Endothelial cell of umbilical vein (primary cell): ENCODE measurements around the gene PLPP2. TPM values are rescaled to one million over a fixed set of nuclear protein-coding genes. Genes with fewer than 3 reads are reported as not detected.

ENCODE experiments used
- BruUV-seq: library from RNA; stranded (reverse); fragments of 400-500 nt; replicated peaks from 2 replicates; lab custom pipeline; 2021; lab: Mats Ljungman, UMichigan
- CTCF ChIA-PET: fragments of 300-600, 350-600 bp; sonication (Branson Sonifier 250); formaldehyde crosslinking; loops from one replicate; lab custom pipeline; 2021; ENCODE audit warnings: antibody characterized with exemption, inconsistent platforms; lab: Charles Lee
- POLR2A ChIA-PET: fragments of 300-600, 350-600 bp; sonication (Branson Sonifier 250); formaldehyde crosslinking; loops from one replicate; lab custom pipeline; 2021; ENCODE audit warnings: antibody characterized with exemption, inconsistent platforms; lab: Charles Lee
- DNase-seq: peaks from one replicate; pipeline ENCODE4 v3.0.0-alpha.2; 2011; ENCODE audit warnings: low read depth, low spot score
- FAIRE-seq: peaks from 2 replicates; lab custom pipeline; 2011; peaks lifted over from hg19 to GRCh38; lab: Jason Lieb, UNC
- H2AFZ ChIP-seq: 2 replicates; pipeline ENCODE4 v1.6.0; 2012; ENCODE audit warnings: low read depth, low read length, control low read depth, inconsistent platforms
- H3K27ac ChIP-seq: 2 replicates; pipeline ENCODE4 v1.5.1; 2011; ENCODE audit warnings: low read depth, mild to moderate bottlenecking, control low read depth, low read length, moderate library complexity; ENCODE audit not compliant: insufficient read depth
- H3K27me3 ChIP-seq, 2 experiments: 2 replicates each; pipeline versions ENCODE4 v1.6.0 to v1.6.1; 2011; ENCODE audit warnings: low read length in 2 of 2, mixed read lengths in 1 of 2; ENCODE audit not compliant: control insufficient read depth in 2 of 2, insufficient read depth in 2 of 2
- H3K36me3 ChIP-seq, 2 experiments: 2 replicates in 1 of 2; 3 replicates in 1 of 2; pipeline ENCODE4 v1.5.1; 2011; ENCODE audit warnings: low read length in 2 of 2, mild to moderate bottlenecking in 1 of 2, moderate library complexity in 1 of 2; ENCODE audit not compliant: control insufficient read depth in 2 of 2, insufficient read depth in 2 of 2; ENCODE audit errors: extremely low read depth in 1 of 2
- H3K4me1 ChIP-seq: 3 replicates; pipeline ENCODE4 v1.5.1; 2011; ENCODE audit warnings: mild to moderate bottlenecking, low read length; ENCODE audit not compliant: control insufficient read depth, insufficient read depth; ENCODE audit errors: extremely low read depth
- H3K4me2 ChIP-seq: 2 replicates; pipeline ENCODE4 v1.6.1; 2011; ENCODE audit warnings: low read length, control low read depth, mixed read lengths; ENCODE audit not compliant: insufficient read depth
- H3K4me3 ChIP-seq, 3 experiments: fragments of 200-600 bp in 1 of 3; sonication (generic), shearing (Covaris generic) in 1 of 3; replicated peaks in 1 of 3; 2 replicates each; pipeline ENCODE4 v1.5.1; 2011 to 2016; ENCODE audit warnings: control low read depth in 3 of 3, low read length in 3 of 3, mild to moderate bottlenecking in 2 of 3, inconsistent platforms in 1 of 3, low read depth in 1 of 3, moderate library complexity in 1 of 3; ENCODE audit not compliant: insufficient read depth in 1 of 3
- H3K79me2 ChIP-seq: 2 replicates; pipeline ENCODE4 v1.6.0; 2012; ENCODE audit warnings: low read length, inconsistent platforms; ENCODE audit not compliant: control insufficient read depth, insufficient read depth
- H3K9ac ChIP-seq: replicated peaks from 2 replicates; pipeline ENCODE3; 2011; ENCODE audit warnings: low read length, control low read depth; ENCODE audit not compliant: insufficient read depth; ENCODE audit errors: extremely low read depth
- H3K9me1 ChIP-seq: replicated peaks from 3 replicates; pipeline ENCODE4 v1.6.0; 2011; ENCODE audit warnings: mild to moderate bottlenecking, low read length; ENCODE audit not compliant: control insufficient read depth, insufficient read depth; ENCODE audit errors: extremely low read depth
- H3K9me3 ChIP-seq: replicated peaks from 2 replicates; pipeline ENCODE4 v1.5.1; 2012; ENCODE audit warnings: low read length, inconsistent platforms; ENCODE audit not compliant: control insufficient read depth, insufficient read depth
- H4K20me1 ChIP-seq: replicated peaks from 2 replicates; pipeline ENCODE3; 2011; ENCODE audit warnings: mild to moderate bottlenecking, low read length; ENCODE audit not compliant: control insufficient read depth, insufficient read depth; ENCODE audit errors: extremely low read depth
- EZH2 ChIP-seq: IDR thresholded peaks from 2 replicates; pipeline ENCODE4 v1.6.1; 2012; ENCODE audit warnings: borderline replicate concordance, low read depth, mild to moderate bottlenecking, moderate library complexity, low read length, inconsistent platforms; ENCODE audit not compliant: severe bottlenecking
- GATA2 ChIP-seq: IDR thresholded peaks from 2 replicates; pipeline ENCODE4 v1.7.0; 2011; ENCODE audit warnings: low read depth, mild to moderate bottlenecking, moderate library complexity, mixed read lengths, low read length; ENCODE audit not compliant: insufficient read length, insufficient read depth
- JUN ChIP-seq: IDR thresholded peaks from 2 replicates; pipeline ENCODE4 v1.6.1; 2011; ENCODE audit warnings: borderline replicate concordance, low read depth; ENCODE audit not compliant: insufficient read length, insufficient read depth
- MAX ChIP-seq: IDR thresholded peaks from 2 replicates; pipeline ENCODE4 v1.6.1; 2011; ENCODE audit not compliant: insufficient read depth, insufficient read length
- POLR2AphosphoS5 ChIP-seq: IDR thresholded peaks from 2 replicates; pipeline ENCODE4 v1.6.1; 2012; ENCODE audit warnings: low read depth, mild to moderate bottlenecking, control low read depth, low read length, moderate library complexity; ENCODE audit not compliant: insufficient read depth
- dilution Hi-C: fragments of 300-500 bp; cut with MboI; formaldehyde crosslinking; loops from one replicate; pipeline ENCODE4 v1.15.0; 2019; ENCODE audit warnings: low sequenced_read_pairs; ENCODE audit not compliant: extremely low pct_ligation_motif_present
- intact Hi-C: fragments of 100-400 bp; cut with micrococcal nuclease; formaldehyde crosslinking; loops from one replicate; pipeline ENCODE4 v1.10.0; 2022
- polyA plus RNA-seq, 4 experiments: library from polyadenylated mRNA; depleted of rRNA in 3 of 4; stranded (reverse) in 3 of 4; unstranded in 1 of 4; fragments of >200 nt; gene quantifications; 2 replicates each; pipeline versions ENCODE4 v1.2.1 to v1.2.3, GENCODE V29; 2011 to 2012; ENCODE audit warnings: missing spikeins in 1 of 4
- total RNA-seq: library from RNA; stranded (reverse); gene quantifications from 2 replicates; pipeline ENCODE4 v1.2.3, GENCODE V29; 2021
- TF ChIP-seq, protein P1 (sequence below), 2 donors: IDR thresholded peaks; 1 replicate in 1 of 2; 2 replicates in 1 of 2; pipeline ENCODE4 v1.5.1; 2011; ENCODE audit warnings: low read length in 2 of 2, mild to moderate bottlenecking in 2 of 2, moderate library complexity in 2 of 2, control low read depth in 1 of 2, inconsistent platforms in 1 of 2, low read depth in 1 of 2; ENCODE audit not compliant: insufficient read depth in 1 of 2; ENCODE audit errors: extremely low read depth in 1 of 2

The PLPP2 gene
- total and polyA plus RNA-seq, 2 donors (not counting 3 experiments of a cell fraction or from before 2014, with no cell fraction given) = 27.9 to 34.3 TPM

DNA sequence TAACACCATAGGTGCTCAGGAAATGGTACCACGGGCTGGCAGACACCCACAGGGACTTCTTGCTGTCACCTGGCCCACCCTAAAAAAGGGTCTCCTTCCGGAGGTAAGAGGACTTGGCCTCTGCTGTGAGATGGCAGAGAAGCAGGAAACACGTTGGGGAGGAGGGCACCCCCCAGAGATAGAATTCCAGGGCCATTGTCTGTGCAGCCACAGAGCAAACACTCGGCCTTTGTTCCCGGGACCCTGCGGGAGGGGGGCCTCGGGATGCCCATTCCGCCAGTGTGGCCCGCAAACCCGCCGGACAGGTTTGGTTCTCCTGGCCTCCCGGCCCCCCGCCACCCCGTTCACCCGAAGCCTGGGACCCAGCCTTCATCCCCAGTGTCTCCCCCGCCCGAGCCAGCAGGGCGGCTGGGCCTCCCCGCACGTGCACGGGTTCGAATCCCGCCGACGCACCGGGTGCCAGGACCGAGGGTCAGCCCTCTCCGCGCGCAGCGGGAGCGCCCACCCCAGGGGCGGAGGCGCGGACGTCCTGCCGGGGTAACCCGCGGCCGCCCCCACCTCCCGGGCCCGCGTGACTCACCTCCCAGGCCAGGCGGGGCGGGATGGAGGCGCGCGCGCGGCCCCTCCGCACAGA, 714 bp downstream of the PLPP2 start:
- dilution Hi-C loops = no loop called here
- Histone ChIP-seq H3K4me1 (peaks cover 11% of the 10 kb centered on the region), H2AFZ (peak overlapping the region; percentile 80), H3K9me1 (no peaks in the 10 kb centered on the region), H3K4me3 (peak overlapping the region in 2 of 3 experiments; percentile 5 to 48), H3K79me2 (no peaks in the 10 kb centered on the region), H3K27me3 (peaks cover 16 to 28% of the 10 kb centered on the region in 2 experiments), H3K9ac (no peak overlapping the region), H3K4me2 (no peak overlapping the region), H3K36me3 (no peaks in the 10 kb centered on the region), H4K20me1 (no peaks in the 10 kb centered on the region), H3K9me3 (no peaks in the 10 kb centered on the region), H3K27ac (peak overlapping the region; percentile 10)
- POLR2A ChIA-PET = no interaction called here
- intact Hi-C loops = loop anchor here (10.0 kb wide), 2 partner anchors 54 to 214 kb away; partner anchors contain the start of genes MIER2 and TPGS1
- TF ChIP-seq GATA2 (no peak), MAX (no peak), EZH2 (no peak), JUN (no peak), POLR2AphosphoS5 (no peak)
- TF ChIP-seq, protein P1, sequence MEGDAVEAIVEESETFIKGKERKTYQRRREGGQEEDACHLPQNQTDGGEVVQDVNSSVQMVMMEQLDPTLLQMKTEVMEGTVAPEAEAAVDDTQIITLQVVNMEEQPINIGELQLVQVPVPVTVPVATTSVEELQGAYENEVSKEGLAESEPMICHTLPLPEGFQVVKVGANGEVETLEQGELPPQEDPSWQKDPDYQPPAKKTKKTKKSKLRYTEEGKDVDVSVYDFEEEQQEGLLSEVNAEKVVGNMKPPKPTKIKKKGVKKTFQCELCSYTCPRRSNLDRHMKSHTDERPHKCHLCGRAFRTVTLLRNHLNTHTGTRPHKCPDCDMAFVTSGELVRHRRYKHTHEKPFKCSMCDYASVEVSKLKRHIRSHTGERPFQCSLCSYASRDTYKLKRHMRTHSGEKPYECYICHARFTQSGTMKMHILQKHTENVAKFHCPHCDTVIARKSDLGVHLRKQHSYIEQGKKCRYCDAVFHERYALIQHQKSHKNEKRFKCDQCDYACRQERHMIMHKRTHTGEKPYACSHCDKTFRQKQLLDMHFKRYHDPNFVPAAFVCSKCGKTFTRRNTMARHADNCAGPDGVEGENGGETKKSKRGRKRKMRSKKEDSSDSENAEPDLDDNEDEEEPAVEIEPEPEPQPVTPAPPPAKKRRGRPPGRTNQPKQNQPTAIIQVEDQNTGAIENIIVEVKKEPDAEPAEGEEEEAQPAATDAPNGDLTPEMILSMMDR (IDR thresholded peaks at IDR 0.05; ENCODE audit: extremely low read depth in 1 of 2, insufficient read depth in 1 of 2, low read depth in 1 of 2, low read length in 2 of 2) = no peak
- FAIRE-seq = no peak
- no TSS peak for BruUV-seq
- CTCF ChIA-PET = no interaction called here
- no peak for DNase-seq
